Ishikawa (cell line): ENCODE results near the gene HOXA4.

ENCODE experiments used
- CEBPB ChIP-seq: IDR thresholded peaks from 2 replicates; pipeline ENCODE4 v1.6.1; 2012
- MAX ChIP-seq: IDR thresholded peaks from 2 replicates; pipeline ENCODE4 v1.6.1; 2012
- RAD21 ChIP-seq: IDR thresholded peaks from 2 replicates; pipeline ENCODE4 v1.6.1; 2012; ENCODE audit warnings: low read depth
- REST ChIP-seq: IDR thresholded peaks from 2 replicates; pipeline ENCODE4 v1.6.1; 2012; ENCODE audit warnings: low read depth, mild to moderate bottlenecking
- TAF1 ChIP-seq: IDR thresholded peaks from 2 replicates; pipeline ENCODE4 v1.6.1; 2012; ENCODE audit warnings: low read depth, mild to moderate bottlenecking
- USF1 ChIP-seq: IDR thresholded peaks from 2 replicates; pipeline ENCODE4 v1.6.1; 2012
- YY1 ChIP-seq: IDR thresholded peaks from 2 replicates; pipeline ENCODE4 v1.6.1; 2012; ENCODE audit warnings: low read depth

GRCh38 chr7:27111042-27111750 lies 19.4 kb downstream of the HOXA4 start:
- TF ChIP-seq MAX (no peak), TAF1 (no peak), USF1 (no peak), YY1 (no peak), REST (no peak), RAD21 (no peak), CEBPB (no peak)
